GM20431 (cell line): ENCODE results near the gene NKAPL.
"Not testable (repeated sequence)": the region's sequence is repeated elsewhere in the genome, so short reads cannot be mapped to it uniquely, and the experiment has no call there.

Experiments
- in situ Hi-C: fragments of 300-500 bp; cut with MseI, MboI; formaldehyde crosslinking; loops from one replicate; pipeline ENCODE4 v1.15.0; 2020; ENCODE audit warnings: low sequenced_read_pairs; ENCODE audit not compliant: unreplicated experiment

NKAPL gene

GRCh38 chr6:28291573-28291972 is 32.5 kb downstream of the NKAPL start:
- in situ Hi-C loops = no loop called here

GRCh38 chr6:28295326-28295725 is 36.2 kb downstream of the NKAPL start:
- in situ Hi-C loops = no loop called here

GRCh38 chr6:28296520-28297060 is 37.5 kb downstream of the NKAPL start:
- in situ Hi-C loops = no loop called here

GRCh38 chr6:28303570-28303969 is 44.5 kb downstream of the NKAPL start:
- in situ Hi-C loops = no loop called here

- in situ Hi-C loops = not testable (repeated sequence)
Observed at GRCh38 chr6:28306363-28306762, 47.3 kb downstream of the NKAPL start.
